OCI-LY3 (cell line): ENCODE results near the gene RPL7A.

Experiments used
- H2AFZ ChIP-seq: fragments of 200-600, 300-600 bp; shearing (Covaris generic); 2 replicates; pipeline ENCODE4 v1.6.0; 2014; ENCODE audit warnings: antibody characterized with exemption, low read depth, low read length
- H3K27ac ChIP-seq: fragments of 200-600, 300-600 bp; sonication (generic); 2 replicates; pipeline ENCODE4 v1.5.1; 2014; ENCODE audit warnings: mild to moderate bottlenecking, low read length, moderate library complexity, mixed read lengths
- H3K27me3 ChIP-seq: fragments of 200-600, 300-600 bp; sonication (generic); 2 replicates; pipeline ENCODE4 v1.6.1; 2014; ENCODE audit warnings: low read depth, low read length, mixed read lengths
- H3K36me3 ChIP-seq: fragments of 200-600, 300-600 bp; sonication (generic); replicated peaks from 2 replicates; pipeline ENCODE3; 2014; ENCODE audit warnings: low read depth, low read length, mixed read lengths
- H3K4me1 ChIP-seq: fragments of 300-600, 200-600 bp; sonication (generic); 2 replicates; pipeline ENCODE4 v1.6.1; 2014; ENCODE audit warnings: low read length, mixed read lengths
- H3K4me2 ChIP-seq: fragments of 200-600, 300-600 bp; sonication (generic); 2 replicates; pipeline ENCODE4 v1.6.1; 2014; ENCODE audit warnings: low read length, mixed read lengths
- H3K4me3 ChIP-seq: fragments of 300-600, 200-600 bp; sonication (generic); 2 replicates; pipeline ENCODE4 v1.5.1; 2014; ENCODE audit warnings: antibody characterized with exemption, mild to moderate bottlenecking, low read length, moderate library complexity
- H3K79me2 ChIP-seq: fragments of 300-600, 200-600 bp; shearing (Covaris generic); 2 replicates; pipeline ENCODE4 v1.6.1; 2014; ENCODE audit warnings: mild to moderate bottlenecking, low read length, mixed read lengths
- H3K9ac ChIP-seq: fragments of 300-600, 200-600 bp; shearing (Covaris generic); 2 replicates; pipeline ENCODE4 v1.6.0; 2014; ENCODE audit warnings: mild to moderate bottlenecking, low read length, moderate library complexity
- H3K9me3 ChIP-seq: fragments of 200-600, 300-600 bp; shearing (Covaris generic); 2 replicates; pipeline ENCODE4 v1.6.1; 2014; ENCODE audit warnings: low read length, mixed read lengths; ENCODE audit not compliant: insufficient read depth
- H4K20me1 ChIP-seq: fragments of 200-600, 300-600 bp; sonication (generic); 2 replicates; pipeline ENCODE4 v1.6.1; 2016; ENCODE audit warnings: low read length, mixed read lengths; ENCODE audit not compliant: insufficient read depth
- EZH2phosphoT487 ChIP-seq: fragments of 200-600 bp; shearing (Covaris generic); IDR thresholded peaks from 2 replicates; pipeline ENCODE4 v1.6.1; 2018; ENCODE audit warnings: antibody characterized with exemption, mixed run types, low read depth
- TF ChIP-seq, protein P1 (sequence below): fragments of 200-600, 300-600 bp; sonication (generic); IDR thresholded peaks from 2 replicates; pipeline ENCODE4 v1.5.1; 2014; ENCODE audit warnings: antibody characterized with exemption, low read length, low read depth

The RPL7A gene

GRCh38 chr9:133377721-133378216, 29.8 kb downstream of the RPL7A start:
- Histone ChIP-seq H4K20me1 (peaks cover 18% of the 10 kb centered on the region), H3K79me2 (peaks cover 31% of the 10 kb centered on the region), H3K36me3 (peaks cover 5% of the 10 kb centered on the region), H3K9ac (no peak overlapping the region), H3K27ac (no peak overlapping the region), H3K4me3 (no peak overlapping the region), H3K4me1 (peaks cover 11% of the 10 kb centered on the region; the same call in 1 of the 2 replicates), H3K4me2 (no peak overlapping the region; the same call in 1 of the 2 replicates), H3K27me3 (no peaks in the 10 kb centered on the region), H3K9me3 (no peaks in the 10 kb centered on the region; the same call in 1 of the 2 replicates), H2AFZ (no peak overlapping the region)
- TF ChIP-seq, protein P1, sequence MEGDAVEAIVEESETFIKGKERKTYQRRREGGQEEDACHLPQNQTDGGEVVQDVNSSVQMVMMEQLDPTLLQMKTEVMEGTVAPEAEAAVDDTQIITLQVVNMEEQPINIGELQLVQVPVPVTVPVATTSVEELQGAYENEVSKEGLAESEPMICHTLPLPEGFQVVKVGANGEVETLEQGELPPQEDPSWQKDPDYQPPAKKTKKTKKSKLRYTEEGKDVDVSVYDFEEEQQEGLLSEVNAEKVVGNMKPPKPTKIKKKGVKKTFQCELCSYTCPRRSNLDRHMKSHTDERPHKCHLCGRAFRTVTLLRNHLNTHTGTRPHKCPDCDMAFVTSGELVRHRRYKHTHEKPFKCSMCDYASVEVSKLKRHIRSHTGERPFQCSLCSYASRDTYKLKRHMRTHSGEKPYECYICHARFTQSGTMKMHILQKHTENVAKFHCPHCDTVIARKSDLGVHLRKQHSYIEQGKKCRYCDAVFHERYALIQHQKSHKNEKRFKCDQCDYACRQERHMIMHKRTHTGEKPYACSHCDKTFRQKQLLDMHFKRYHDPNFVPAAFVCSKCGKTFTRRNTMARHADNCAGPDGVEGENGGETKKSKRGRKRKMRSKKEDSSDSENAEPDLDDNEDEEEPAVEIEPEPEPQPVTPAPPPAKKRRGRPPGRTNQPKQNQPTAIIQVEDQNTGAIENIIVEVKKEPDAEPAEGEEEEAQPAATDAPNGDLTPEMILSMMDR, result no peak
- no peak for TF ChIP-seq EZH2phosphoT487

DNA sequence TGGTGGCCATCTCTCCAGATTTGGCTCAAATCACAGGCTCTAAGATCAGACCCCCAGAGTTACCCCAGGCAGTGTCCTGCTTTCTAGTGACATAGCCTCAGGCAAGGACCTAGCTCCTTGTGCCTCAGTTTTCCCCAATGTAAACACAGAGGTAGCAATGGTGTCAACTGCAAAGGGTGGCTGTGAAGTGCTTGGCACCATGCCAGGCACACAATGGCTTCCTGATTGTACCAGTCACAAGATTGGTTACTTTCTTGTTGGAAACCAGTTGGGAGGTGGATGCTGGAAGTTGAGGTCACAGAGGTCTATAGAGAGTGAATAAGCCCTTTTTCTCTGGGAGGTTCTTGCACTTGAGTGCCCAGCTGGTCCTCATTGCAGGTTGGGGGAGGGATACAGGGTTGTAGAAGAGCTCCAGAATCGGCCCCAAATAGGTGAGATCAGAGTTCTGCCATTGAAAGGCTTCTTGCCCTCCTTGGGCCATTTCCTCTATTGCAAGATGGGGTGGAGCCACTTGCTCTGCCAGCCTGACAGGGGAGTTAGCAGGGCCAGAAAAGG, 30.5 kb downstream of the RPL7A start:
- Histone ChIP-seq H3K27ac (no peak overlapping the region), H3K4me2 (no peak overlapping the region; the same call in 1 of the 2 replicates), H3K79me2 (peaks cover 24% of the 10 kb centered on the region), H2AFZ (no peak overlapping the region), H3K36me3 (no peaks in the 10 kb centered on the region), H3K4me3 (no peak overlapping the region), H3K4me1 (peaks cover 11% of the 10 kb centered on the region; the same call in 1 of the 2 replicates), H3K27me3 (no peaks in the 10 kb centered on the region), H4K20me1 (peaks cover 12% of the 10 kb centered on the region), H3K9me3 (no peaks in the 10 kb centered on the region; the same call in 1 of the 2 replicates), H3K9ac (no peak overlapping the region)
- TF ChIP-seq, protein P1, result no peak
- TF ChIP-seq EZH2phosphoT487, result no peak

- TF ChIP-seq, protein P1, result no peak
- TF ChIP-seq EZH2phosphoT487, result no peak
These were observed 31.4 kb downstream of the RPL7A start for GRCh38 chr9:133379153-133380086.

DNA sequence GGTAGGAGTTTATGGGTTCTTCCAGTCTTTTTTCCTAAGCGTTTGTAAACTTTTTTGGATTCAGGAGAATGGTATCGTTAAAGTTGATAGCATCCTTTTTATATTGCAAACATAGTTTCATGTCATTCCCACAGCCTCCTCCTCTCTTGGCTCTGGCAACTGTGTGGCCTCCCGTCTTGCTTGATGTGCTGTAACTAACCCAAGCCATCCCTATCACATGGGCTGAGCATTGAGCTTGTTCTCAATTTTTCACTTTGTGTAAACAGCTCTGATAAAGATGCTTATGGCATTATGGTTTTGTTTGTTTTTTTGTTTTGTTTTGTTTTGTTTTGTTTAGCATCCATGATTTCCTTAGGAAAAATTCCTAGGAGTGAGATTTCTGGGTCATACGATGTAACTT, 32.7 kb downstream of the RPL7A start:
- Histone ChIP-seq H3K4me3 (no peak overlapping the region), H2AFZ (no peak overlapping the region), H4K20me1 (no peaks in the 10 kb centered on the region), H3K79me2 (peaks cover 1% of the 10 kb centered on the region), H3K9ac (no peak overlapping the region), H3K36me3 (no peaks in the 10 kb centered on the region), H3K27me3 (no peaks in the 10 kb centered on the region), H3K9me3 (no peaks in the 10 kb centered on the region; the same call in 1 of the 2 replicates), H3K4me2 (no peak overlapping the region), H3K4me1 (peaks cover 6% of the 10 kb centered on the region; the same call in 1 of the 2 replicates), H3K27ac (no peak overlapping the region)
- TF ChIP-seq, protein P1, result no peak

More at GRCh38 chr9:133379153-133380086, 31.4 kb downstream of the RPL7A start:
- no peaks in the 10 kb centered on the region; the same call in 1 of the 2 replicates for H3K9me3 ChIP-seq
- peaks cover 6% of the 10 kb centered on the region; the same call in 1 of the 2 replicates for H3K4me1 ChIP-seq
- H3K4me3 ChIP-seq, result no peak overlapping the region
- H3K79me2 ChIP-seq, result peaks cover 14% of the 10 kb centered on the region
- no peaks in the 10 kb centered on the region for H3K36me3 ChIP-seq
- H2AFZ ChIP-seq, result no peak overlapping the region
- H3K4me2 ChIP-seq, result no peak overlapping the region
- H3K27ac ChIP-seq, result no peak overlapping the region
- H4K20me1 ChIP-seq, result peaks cover 7% of the 10 kb centered on the region; the same call in 1 of the 2 replicates
- no peak overlapping the region for H3K9ac ChIP-seq
- no peaks in the 10 kb centered on the region for H3K27me3 ChIP-seq
